Bronchial epithelial cell (primary cell): ENCODE results near the gene RAB11B. TPM values are rescaled to one million over a fixed set of nuclear protein-coding genes. Genes with fewer than 3 reads are reported as not detected.
"Not testable (repeated sequence)": the region's sequence is repeated elsewhere in the genome, so short reads cannot be mapped to it uniquely, and the experiment has no call there.

Source experiments
- DNase-seq: peaks from one replicate; pipeline ENCODE4 v3.0.0-alpha.2; 2010; ENCODE audit warnings: low read depth
- FAIRE-seq: peaks from 2 replicates; lab custom pipeline; 2011; peaks lifted over from hg19 to GRCh38; lab: Jason Lieb, UNC
- H3K27me3 ChIP-seq: 2 replicates; pipeline ENCODE4 v1.5.1; 2011; ENCODE audit warnings: low read length; ENCODE audit not compliant: control insufficient read depth, insufficient read depth
- H3K36me3 ChIP-seq: 2 replicates; pipeline ENCODE4 v1.5.1; 2011; ENCODE audit warnings: low read length; ENCODE audit not compliant: control insufficient read depth, insufficient read depth
- H3K4me3 ChIP-seq: 2 replicates; pipeline ENCODE4 v1.5.1; 2011; ENCODE audit warnings: mild to moderate bottlenecking, low read depth, low read length, control low read depth
- CTCF ChIP-seq: IDR thresholded peaks from 2 replicates; pipeline ENCODE4 v1.5.1; 2011; ENCODE audit warnings: mild to moderate bottlenecking, moderate library complexity, low read length, control low read depth, inconsistent platforms; ENCODE audit not compliant: insufficient read depth, severe bottlenecking
- total RNA-seq: library from RNA; depleted of rRNA; stranded (reverse); fragments of >200 nt; gene quantifications from 2 replicates; pipeline ENCODE4 v1.2.1, GENCODE V29; 2014

The RAB11B gene
- total RNA-seq, 1 donor from 2014 or later: 21.1 TPM

- H3K4me3 ChIP-seq: no peak overlapping the region
- H3K36me3 ChIP-seq: no peaks in the 10 kb centered on the region
- no peak for TF ChIP-seq CTCF
- no peak for DNase-seq
- H3K27me3 ChIP-seq: no peaks in the 10 kb centered on the region
- FAIRE-seq: no peak
These were observed 37.9 kb upstream of the RAB11B start for GRCh38 chr19:8352134-8352827.

GRCh38 chr19:8352845-8353244, 37.3 kb upstream of the RAB11B start:
- DNase-seq, FAIRE-seq, H3K36me3 ChIP-seq, H3K4me3 ChIP-seq, H3K27me3 ChIP-seq: not testable (repeated sequence)

- no peak for TF ChIP-seq CTCF
- no peak overlapping the region for H3K4me3 ChIP-seq
- peak; percentile 89 for DNase-seq
- H3K27me3 ChIP-seq: no peaks in the 10 kb centered on the region
- peak; percentile 32 for FAIRE-seq
- no peaks in the 10 kb centered on the region for H3K36me3 ChIP-seq
These were observed 34.3 kb upstream of the RAB11B start for GRCh38 chr19:8355631-8356402.

- DNase-seq: no peak
- H3K36me3 ChIP-seq: no peaks in the 10 kb centered on the region
- FAIRE-seq: no peak
- no peak for TF ChIP-seq CTCF
- H3K27me3 ChIP-seq: no peaks in the 10 kb centered on the region
- H3K4me3 ChIP-seq: no peak overlapping the region
These were observed 33.1 kb upstream of the RAB11B start for GRCh38 chr19:8357007-8357521.

- no peak overlapping the region for H3K4me3 ChIP-seq
- DNase-seq: no peak
- H3K36me3 ChIP-seq: no peaks in the 10 kb centered on the region
- FAIRE-seq: no peak
- TF ChIP-seq CTCF: no peak
- H3K27me3 ChIP-seq: no peaks in the 10 kb centered on the region
These were observed 31.2 kb upstream of the RAB11B start for GRCh38 chr19:8358948-8359347.

- no peaks in the 10 kb centered on the region for H3K27me3 ChIP-seq
- no peak overlapping the region for H3K4me3 ChIP-seq
- FAIRE-seq (no peak), DNase-seq (no peak)
- no peak for TF ChIP-seq CTCF
- H3K36me3 ChIP-seq: no peaks in the 10 kb centered on the region
These were observed 30.0 kb upstream of the RAB11B start for GRCh38 chr19:8360196-8360595.
